ENCODE results near the gene HMX2.

The HMX2 gene

DNA sequence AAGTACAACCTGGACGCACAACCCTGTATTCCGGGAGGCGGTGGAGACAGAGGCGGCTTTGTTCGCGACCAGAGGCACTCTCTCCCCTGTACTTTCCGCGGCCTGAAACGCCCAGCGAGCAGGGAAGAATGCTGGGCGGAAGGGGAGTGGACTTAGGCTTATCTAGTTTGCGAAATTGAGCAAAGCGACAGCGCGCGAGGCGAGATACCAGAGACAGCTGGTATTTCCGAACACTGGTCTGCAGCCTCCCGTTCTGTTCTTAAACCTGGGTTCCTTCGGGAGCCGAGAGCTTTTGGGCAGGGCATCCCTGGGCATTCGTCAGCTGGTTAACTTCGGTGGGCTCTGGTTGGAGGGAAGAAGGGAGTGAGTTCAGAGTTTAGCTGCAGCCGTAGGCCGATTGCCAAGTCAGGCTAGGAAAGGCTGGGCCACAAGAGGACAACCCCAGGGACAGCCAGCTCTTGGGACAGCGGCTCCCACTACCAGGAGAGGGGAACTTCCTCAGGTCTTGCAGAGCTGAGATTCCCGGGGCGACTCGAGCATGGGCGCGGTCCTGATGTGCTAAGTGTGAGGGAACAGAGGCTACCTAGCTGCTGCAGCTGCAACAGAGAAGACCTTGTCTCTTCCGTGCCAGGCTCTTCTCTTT lies 8.3 kb upstream of the HMX2 start:
- no peak for DNase-seq

DNA sequence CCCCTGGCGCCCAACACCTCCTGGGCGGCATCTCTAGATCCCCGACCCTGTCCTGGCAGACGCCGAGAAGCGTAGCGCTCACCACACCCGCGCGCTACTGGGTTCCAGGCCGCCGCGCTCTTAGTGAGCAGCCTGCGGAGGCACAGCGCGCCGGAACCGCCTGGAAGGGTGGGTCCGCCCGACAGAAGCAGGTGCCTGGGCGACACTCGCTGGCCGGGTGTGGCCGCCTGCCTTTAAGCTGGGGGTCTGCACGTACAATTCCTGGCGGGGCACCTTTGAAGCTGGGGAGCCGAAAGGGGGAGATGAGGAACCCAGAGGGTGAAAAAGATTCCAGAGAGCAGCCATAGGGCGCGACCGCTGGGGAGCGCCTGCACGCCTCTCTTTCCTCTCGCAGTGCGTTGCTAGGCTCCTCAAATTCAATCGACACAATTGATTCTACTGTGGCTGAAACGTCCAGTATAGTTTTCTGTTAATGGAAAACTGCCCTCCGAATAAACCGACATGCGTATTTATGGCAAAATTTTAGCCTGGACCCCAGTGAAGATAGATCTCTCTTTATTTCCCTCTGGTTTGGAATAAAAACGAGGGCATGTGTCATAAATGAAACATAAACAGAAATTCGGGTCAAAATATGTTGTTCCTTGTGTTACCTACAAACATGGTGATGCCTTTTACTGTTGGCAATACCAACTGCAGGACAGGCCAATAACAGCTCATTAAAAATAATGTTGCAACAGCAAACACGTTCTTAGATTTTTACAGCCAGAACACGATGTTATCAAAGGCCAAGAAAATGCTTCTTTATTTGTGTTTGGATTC lies 7.6 kb upstream of the HMX2 start:
- no peak for DNase-seq

DNA sequence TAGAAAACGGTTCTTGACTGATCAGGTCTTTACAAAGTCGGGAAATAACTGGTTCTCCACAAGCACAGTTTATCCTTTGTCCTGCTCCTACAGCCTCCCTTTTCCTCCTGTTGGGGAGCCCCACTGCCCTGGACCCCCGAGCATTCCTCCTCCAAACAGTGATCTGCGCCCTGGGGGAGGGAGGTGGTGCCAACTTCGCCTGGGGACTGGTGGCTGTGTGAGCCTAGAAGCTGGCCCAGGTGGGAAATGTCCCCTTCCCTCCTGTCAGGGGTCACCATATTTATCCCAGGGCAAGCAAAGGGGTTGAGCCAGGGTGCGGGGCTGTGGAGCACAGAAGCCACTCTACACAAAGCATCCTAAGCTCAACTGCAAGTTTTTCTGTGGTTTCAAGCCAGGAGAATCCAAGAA lies 6.9 kb upstream of the HMX2 start:
- no peak for DNase-seq

- no peak for DNase-seq
These were observed 5.9 kb upstream of the HMX2 start for GRCh38 chr10:123141791-123142700.

DNA sequence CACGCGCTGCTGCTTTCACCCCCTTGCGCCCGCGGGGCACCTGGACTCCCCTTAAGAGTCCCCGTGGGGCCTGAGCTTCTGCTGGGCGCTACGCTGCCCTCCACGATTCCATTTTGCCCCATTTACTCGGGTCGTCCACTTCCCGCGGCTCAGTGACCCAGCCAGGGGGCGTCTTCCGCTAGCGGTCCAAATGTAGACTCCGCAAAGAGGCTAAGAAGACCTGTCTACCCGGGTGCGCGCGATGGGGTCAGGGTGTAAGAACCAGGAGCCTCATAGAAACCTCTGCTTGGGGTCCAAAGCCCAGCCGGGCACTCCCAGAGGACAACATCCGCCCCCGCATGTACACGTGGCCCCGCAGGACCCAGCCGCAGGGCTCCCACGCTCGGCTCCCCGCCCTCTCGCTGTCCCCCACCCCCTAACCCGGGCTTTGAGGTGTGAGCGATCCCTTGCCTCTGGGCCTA lies 5.2 kb upstream of the HMX2 start:
- DNase-seq: no peak

- DNase-seq: no peak
These were observed 4.6 kb upstream of the HMX2 start for GRCh38 chr10:123143162-123143824.

DNA sequence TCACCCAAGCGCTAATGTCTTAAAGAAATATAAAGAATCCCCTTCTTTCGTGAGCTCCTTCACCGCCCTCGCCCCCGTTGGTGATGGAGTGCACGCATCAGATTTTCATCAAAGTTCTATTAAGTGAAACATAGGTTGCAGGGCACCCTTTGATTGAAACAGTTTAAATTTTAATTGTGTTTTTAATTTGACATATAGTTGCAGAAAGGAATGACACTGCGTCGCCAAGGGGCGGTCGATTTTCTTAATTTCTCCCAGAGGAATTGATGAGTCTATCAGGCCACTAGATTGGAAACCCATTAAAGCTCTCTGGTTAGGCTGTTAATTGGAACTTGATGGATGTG lies 4.1 kb upstream of the HMX2 start:
- DNase-seq: no peak

- DNase-seq: no peak
These were observed 3.0 kb upstream of the HMX2 start for GRCh38 chr10:123144697-123145541.

- DNase-seq: no peak
These were observed 2.4 kb upstream of the HMX2 start for GRCh38 chr10:123145542-123146012.

DNA sequence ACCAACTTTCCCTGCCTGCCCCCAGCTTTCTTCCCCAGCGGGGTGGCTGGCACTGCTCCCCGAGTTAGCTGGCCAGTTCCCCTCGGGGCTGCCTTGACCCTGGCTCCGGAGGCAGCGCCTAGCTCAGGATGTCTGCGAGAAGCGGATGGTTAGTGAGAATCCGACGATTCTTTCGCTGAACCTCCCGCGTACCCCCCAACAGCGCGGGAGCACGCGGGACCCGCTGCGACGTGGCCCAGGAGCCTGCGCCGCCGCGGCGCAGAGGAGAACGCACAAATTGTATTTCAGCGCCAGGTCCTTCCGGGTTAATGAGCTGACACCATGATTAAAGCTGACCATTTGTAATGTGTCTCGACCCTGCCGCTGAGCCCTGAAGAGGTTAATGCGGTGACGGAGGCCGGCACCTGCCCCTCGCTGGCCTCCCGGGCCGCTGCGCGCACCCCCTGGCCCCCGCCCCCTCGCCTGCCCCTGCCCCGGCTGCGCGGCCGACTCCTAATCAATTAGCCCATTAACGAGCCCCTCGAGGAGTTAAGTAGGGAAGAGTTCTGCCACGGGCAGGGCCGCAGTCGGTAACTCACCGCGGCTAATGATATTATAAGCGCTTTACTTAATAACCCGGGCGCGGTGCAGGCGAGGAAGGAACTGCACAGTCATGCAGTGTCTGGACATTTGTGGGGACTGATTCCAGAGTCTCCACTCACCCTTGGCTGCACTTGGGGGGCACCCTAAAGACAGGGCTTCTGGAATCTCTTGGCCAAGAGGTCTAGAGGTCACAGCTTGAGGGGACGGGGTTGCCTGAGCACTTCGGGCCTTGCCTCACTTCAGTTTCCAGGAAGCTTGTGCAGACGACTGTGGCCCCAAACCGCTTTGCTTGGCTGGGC lies 1.7 kb upstream of the HMX2 start:
- no peak for DNase-seq

DNA sequence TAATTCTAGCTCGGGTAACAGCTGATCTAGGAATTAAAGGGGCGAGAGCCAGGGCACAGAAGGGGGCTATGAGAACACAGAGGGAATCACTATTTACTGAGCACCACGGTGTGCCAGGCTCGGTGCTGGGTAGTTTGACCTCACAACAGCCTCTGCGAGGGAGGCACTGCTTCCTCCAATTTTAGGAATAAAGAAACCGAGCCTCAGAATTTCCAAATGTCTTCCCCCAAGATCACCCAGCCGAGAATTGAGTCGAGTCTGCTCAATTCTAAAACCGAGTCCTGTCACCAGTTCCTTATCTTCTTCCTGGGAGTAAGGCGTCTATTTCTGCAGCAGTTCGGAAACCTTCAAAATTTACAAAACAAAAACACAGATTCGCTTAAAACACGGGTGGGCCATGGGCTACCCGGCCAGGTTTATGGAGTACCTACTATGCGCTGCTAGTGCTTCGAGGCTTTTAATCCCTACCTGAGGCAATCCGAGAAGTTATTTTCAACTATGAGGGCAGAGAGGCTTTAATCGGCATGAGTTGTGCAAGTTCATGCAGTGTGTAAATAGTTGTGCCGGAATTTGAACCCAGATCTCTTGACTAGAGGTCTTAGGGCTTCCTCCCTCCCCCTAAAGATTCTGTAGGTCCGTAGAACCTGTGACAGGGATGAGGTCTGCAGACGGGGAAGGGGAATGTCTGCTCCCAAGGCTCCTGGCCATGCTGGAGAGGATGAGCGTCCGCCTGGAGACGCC lies 872 bp upstream of the HMX2 start:
- no peak for DNase-seq

- DNase-seq: no peak
These were observed 652 bp downstream of the HMX2 start for GRCh38 chr10:123148414-123149161.

- no peak for DNase-seq
These were observed 1.2 kb downstream of the HMX2 start for GRCh38 chr10:123149162-123149567.

DNA sequence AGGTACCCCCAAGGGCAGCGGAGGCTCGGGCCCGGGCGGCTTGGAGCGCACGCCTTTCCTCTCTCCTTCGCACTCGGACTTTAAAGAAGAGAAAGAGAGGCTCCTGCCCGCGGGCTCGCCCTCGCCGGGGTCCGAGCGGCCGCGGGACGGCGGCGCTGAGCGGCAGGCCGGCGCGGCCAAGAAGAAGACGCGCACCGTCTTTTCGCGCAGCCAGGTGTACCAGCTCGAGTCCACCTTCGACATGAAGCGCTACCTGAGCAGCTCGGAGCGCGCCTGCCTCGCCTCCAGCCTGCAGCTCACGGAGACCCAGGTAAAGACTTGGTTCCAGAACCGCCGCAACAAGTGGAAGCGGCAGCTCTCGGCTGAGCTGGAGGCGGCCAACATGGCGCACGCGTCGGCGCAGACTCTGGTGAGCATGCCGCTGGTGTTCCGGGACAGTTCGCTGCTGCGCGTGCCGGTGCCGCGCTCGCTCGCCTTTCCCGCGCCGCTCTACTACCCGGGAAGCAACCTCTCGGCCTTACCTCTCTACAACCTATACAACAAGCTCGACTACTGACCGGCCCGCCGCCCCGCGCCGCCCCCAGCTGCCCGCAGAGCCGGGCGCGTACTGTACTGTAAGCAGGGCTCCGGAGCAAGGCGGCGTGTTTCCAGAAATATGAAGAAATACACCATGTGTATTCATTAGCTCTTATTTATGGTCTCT lies 1.8 kb downstream of the HMX2 start:
- peak; percentile 81 for DNase-seq

- DNase-seq: no peak
These were observed 2.5 kb downstream of the HMX2 start for GRCh38 chr10:123150271-123150985.

DNA sequence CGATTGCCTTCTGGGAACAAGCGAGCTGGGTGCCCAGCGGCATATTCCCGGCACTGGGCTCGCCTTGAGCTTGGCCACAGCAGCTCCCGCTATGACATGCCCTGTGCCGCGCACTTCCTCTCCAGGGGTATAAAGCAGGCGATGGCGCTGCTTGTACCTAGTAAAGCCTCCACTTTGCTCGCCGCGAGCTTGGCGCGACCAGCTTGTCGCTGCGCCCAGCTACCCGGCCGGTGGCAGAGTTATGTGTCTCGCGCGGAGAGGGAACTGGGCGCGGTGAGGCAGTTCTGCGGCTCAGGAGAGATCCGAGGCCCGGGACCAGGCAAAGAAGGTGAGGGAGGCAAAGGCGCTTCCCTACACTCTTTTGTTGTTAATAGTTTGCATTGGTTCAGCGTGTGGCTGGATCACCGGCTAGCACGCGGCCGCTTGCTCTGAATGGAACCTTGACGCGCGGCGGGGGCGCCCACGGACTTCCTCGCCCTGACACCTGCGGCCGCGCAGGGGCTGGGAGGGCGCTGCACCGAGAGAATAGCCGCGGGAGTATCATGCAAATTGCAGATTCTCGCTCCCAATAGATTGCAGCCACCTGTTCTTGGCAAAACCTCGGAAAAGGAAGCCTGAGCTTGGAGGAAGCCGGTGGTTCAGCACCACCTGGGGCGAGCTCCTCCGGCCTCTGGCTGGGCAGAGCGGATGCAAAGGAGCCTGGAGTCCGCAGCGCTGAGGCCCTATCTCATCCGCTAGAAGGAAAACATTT lies 3.2 kb downstream of the HMX2 start:
- peak; percentile 69 for DNase-seq

GRCh38 chr10:123151737-123152135 lies 3.8 kb downstream of the HMX2 start:
- DNase-seq: no peak
